ENCODE data around the gene LEKR1. TPM values are rescaled to one million over a fixed set of nuclear protein-coding genes. Genes with fewer than 3 reads are reported as not detected.

The LEKR1 gene
- total and polyA plus RNA-seq, 2 experiments from 2014 or later: 0.77 to 0.91 TPM

GRCh38 chr3:156816794-156817645 is 9.1 kb upstream of the LEKR1 start:
- Histone ChIP-seq H3K9me3 (ENCODE audit: low read depth) (no peaks in the 10 kb centered on the region), H3K36me3 (no peaks in the 10 kb centered on the region), H3K27ac (peak overlapping the region; percentile 68), H3K4me3 (peak overlapping the region; percentile 27), H3K27me3 (peaks cover 8% of the 10 kb centered on the region), H3K4me1 (ENCODE audit: low read depth) (peaks cover 24% of the 10 kb centered on the region)
- no peak for TF ChIP-seq CTCF (IDR thresholded peaks at IDR 0.05; ENCODE audit: low read depth, low read length)
- DNase-seq (ENCODE audit: low read depth in 1 of 2, low spot score in 1 of 2): peak; percentile 83 to 91

- no peak for TF ChIP-seq CTCF (IDR thresholded peaks at IDR 0.05; ENCODE audit: low read depth, low read length)
- Histone ChIP-seq H3K27me3 (peaks cover 8% of the 10 kb centered on the region), H3K36me3 (no peaks in the 10 kb centered on the region), H3K27ac (peak overlapping the region; percentile 68), H3K4me3 (peak overlapping the region; percentile 27), H3K4me1 (ENCODE audit: low read depth) (peaks cover 22% of the 10 kb centered on the region), H3K9me3 (ENCODE audit: low read depth) (no peaks in the 10 kb centered on the region)
- DNase-seq (ENCODE audit: low read depth in 1 of 2, low spot score in 1 of 2): no peak
These were observed 8.4 kb upstream of the LEKR1 start for GRCh38 chr3:156817646-156818272.

- no peak for TF ChIP-seq CTCF (IDR thresholded peaks at IDR 0.05; ENCODE audit: low read depth, low read length)
- Histone ChIP-seq H3K27me3 (peaks cover 8% of the 10 kb centered on the region), H3K9me3 (ENCODE audit: low read depth) (no peaks in the 10 kb centered on the region), H3K36me3 (no peaks in the 10 kb centered on the region), H3K4me1 (ENCODE audit: low read depth) (peaks cover 22% of the 10 kb centered on the region), H3K27ac (no peak overlapping the region), H3K4me3 (no peak overlapping the region)
- DNase-seq (ENCODE audit: low read depth in 1 of 2, low spot score in 1 of 2): no peak
These were observed 7.9 kb upstream of the LEKR1 start for GRCh38 chr3:156818273-156818651.

- no peak for TF ChIP-seq CTCF (IDR thresholded peaks at IDR 0.05; ENCODE audit: low read depth, low read length)
- Histone ChIP-seq H3K4me1 (ENCODE audit: low read depth) (peaks cover 22% of the 10 kb centered on the region), H3K27ac (no peak overlapping the region), H3K27me3 (peaks cover 8% of the 10 kb centered on the region), H3K9me3 (ENCODE audit: low read depth) (no peaks in the 10 kb centered on the region), H3K36me3 (no peaks in the 10 kb centered on the region), H3K4me3 (no peak overlapping the region)
- peak in 1 of 2 donors; percentile 69 for DNase-seq (ENCODE audit: low read depth in 1 of 2, low spot score in 1 of 2)
These were observed 7.3 kb upstream of the LEKR1 start for GRCh38 chr3:156818890-156819289.

GRCh38 chr3:156819842-156820691 is 6.1 kb upstream of the LEKR1 start:
- TF ChIP-seq CTCF (IDR thresholded peaks at IDR 0.05; ENCODE audit: low read depth, low read length): no peak
- Histone ChIP-seq H3K4me3 (no peak overlapping the region), H3K27me3 (peaks cover 8% of the 10 kb centered on the region), H3K4me1 (ENCODE audit: low read depth) (peaks cover 22% of the 10 kb centered on the region), H3K9me3 (ENCODE audit: low read depth) (no peaks in the 10 kb centered on the region), H3K27ac (no peak overlapping the region), H3K36me3 (no peaks in the 10 kb centered on the region)
- DNase-seq (ENCODE audit: low read depth in 1 of 2, low spot score in 1 of 2): no peak

All from cardiac muscle cell (in vitro differentiated cells and primary cell).